Adrenal gland (tissue), 12 donors: ENCODE measurements around the gene PCED1B. TPM values are rescaled to one million over a fixed set of nuclear protein-coding genes. Genes with fewer than 3 reads are reported as not detected.

Experiments used
- DNase-seq, 7 donors: peaks; one replicate each; pipeline ENCODE4 v3.0.0-alpha.2; 2019 to 2020
- H3K27ac ChIP-seq, 5 donors: fragments of 200-600 bp; sonication (generic) in 4 of 5; 1 replicate in 3 of 5; 2 replicates in 2 of 5; pipeline versions ENCODE4 v1.5.1 to v1.8.0; 2016 to 2020; ENCODE audit warnings: mild to moderate bottlenecking in 1 of 5
- H3K27me3 ChIP-seq: fragments of 200-600 bp; 2 replicates; pipeline ENCODE4 v1.8.0; 2021
- H3K36me3 ChIP-seq, 2 donors: fragments of 200-600 bp; replicated peaks in 1 of 2; 1 replicate in 1 of 2; 2 replicates in 1 of 2; pipeline versions ENCODE4 v1.5.1 to v1.8.0; 2018 to 2022
- H3K4me1 ChIP-seq, 2 donors: fragments of 200-600 bp; replicated peaks in 1 of 2; 1 replicate in 1 of 2; 2 replicates in 1 of 2; pipeline versions ENCODE4 v1.5.1 to v1.8.0; 2018 to 2021
- H3K4me3 ChIP-seq, 4 donors: fragments of 200-600 bp; sonication (generic) in 3 of 4; one replicate each; pipeline ENCODE4 v1.5.1; 2016 to 2018
- H3K9me3 ChIP-seq, 3 donors: fragments of 200-600 bp; sonication (generic) in 1 of 3; replicated peaks in 1 of 3; 1 replicate in 2 of 3; 2 replicates in 1 of 3; pipeline versions ENCODE4 v1.5.1 to v1.8.0; 2016 to 2021
- POLR2A ChIP-seq, 2 donors: fragments of 450-650 bp; IDR thresholded peaks; one replicate each; pipeline ENCODE4 v1.6.1; 2017; ENCODE audit warnings: antibody characterized with exemption in 2 of 2, mild to moderate bottlenecking in 2 of 2, moderate library complexity in 1 of 2
- WGBS, 4 donors: extraction: QIAGEN DNeasy Blood & Tissue Kit in 2 of 4; methylation state at CpG; one replicate each; pipeline versions ENCODE4 v1.1.5 to v1.1.7; 2013 to 2017; 5-methylcytosine and 5-hydroxymethylcytosine counted together
- intact Hi-C, 2 donors: fragments of 100-400 bp; cut with DNase I; formaldehyde crosslinking; loops; one replicate each; pipeline versions ENCODE4 v1.14.1 to v1.15.0; 2022 to 2023
- microRNA-seq, 3 donors: library from miRNA; unstranded; fragments of <30 nt; microRNA quantifications; one replicate each; pipeline ENCODE4, GENCODE V29; 2017 to 2020
- polyA plus RNA-seq, 3 donors: library from polyadenylated mRNA; stranded (reverse); fragments of 200-250 nt in 2 of 3; fragments of 350-450 nt in 1 of 3; fragmentation: Illumina TruSeq in 1 of 3; extraction: RNeasy Lipid Tissue Mini Kit (QIAGEN cat#74804) in 1 of 3; gene quantifications; one replicate each; pipeline ENCODE4 v1.2.3, GENCODE V29; 2013 to 2014
- small RNA-seq, 2 donors: library from RNA; depleted of rRNA; stranded (forward); fragments of <200 nt; gene quantifications; one replicate each; pipeline ENCODE3, GENCODE V24; 2016
- total RNA-seq, 9 donors: library from RNA; depleted of rRNA in 4 of 9; stranded (reverse); fragments of >200 nt in 4 of 9; fragments of 120-200 nt in 1 of 9; fragmentation: NEBNext Ultra II Directional in 1 of 9; extraction: Animal tissue kit (Norgen Biotek cat#: 25700) in 1 of 9; gene quantifications; one replicate each; pipeline versions ENCODE4 v1.1.0 to v1.2.4, GENCODE V29; 2013 to 2023
- TF ChIP-seq, protein P1 (sequence below), 6 experiments: fragments of 450-650 bp in 4 of 6; fragments of 200-600 bp in 2 of 6; sonication (generic) in 1 of 6; IDR thresholded peaks; 1 replicate in 5 of 6; 2 replicates in 1 of 6; pipeline versions ENCODE4 v1.5.1 to v1.8.0; 2016 to 2021; ENCODE audit warnings: antibody characterized with exemption in 6 of 6, mild to moderate bottlenecking in 2 of 6, moderate library complexity in 1 of 6
- donor health status: healthy with polysubstance abuse.
- donor health status: Bipolar disorder and iron deficiency.
- donor health status: DM: yes; HTN: yes; CAD: no.
- donor health status: DM: no; HTN: no; CAD: no.
- donor health status: DM: no; HTN: no; CAD: no.
- donor health status: DM: yes; HTN: yes; CAD: no.

PCED1B gene
- total and polyA plus RNA-seq, 12 donors = 8.0 to 110 (median 39.9) TPM

DNA sequence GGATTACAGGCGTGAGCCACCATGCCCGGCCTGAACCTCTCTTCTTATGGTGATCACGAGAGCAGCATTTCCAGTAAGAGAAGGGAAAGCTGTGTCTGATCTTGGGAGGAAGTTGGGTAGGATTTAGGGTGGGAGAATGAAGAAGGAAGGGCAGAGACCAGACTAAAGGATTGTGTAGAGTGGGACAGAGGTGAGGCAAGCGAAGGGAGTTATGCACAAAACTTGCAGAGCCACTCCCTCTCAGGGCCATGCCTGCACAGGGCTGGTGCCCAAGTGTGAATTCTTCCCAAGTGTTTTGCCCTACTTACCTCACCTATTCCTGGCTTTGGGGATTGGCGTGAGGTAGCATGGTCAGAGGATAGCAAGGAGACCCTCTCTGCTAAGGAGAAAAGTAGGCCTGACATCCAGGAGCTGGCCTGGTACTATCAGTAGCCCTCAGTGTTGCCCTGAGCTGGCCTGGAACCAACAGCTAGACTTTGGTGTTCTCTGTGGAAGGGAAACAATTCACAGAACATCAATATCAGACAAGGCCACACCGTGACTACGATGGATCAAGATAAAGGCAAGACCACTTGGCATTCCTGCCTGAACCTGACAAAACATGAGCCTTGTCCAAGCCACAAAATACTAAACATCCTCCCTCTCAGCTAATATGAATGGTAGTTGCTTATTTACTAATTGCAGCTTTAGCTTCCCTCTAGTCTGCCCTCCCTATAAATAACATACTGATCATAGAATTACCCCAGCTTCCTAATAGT, 201.3 kb downstream of the PCED1B start:
- no peak for DNase-seq
- no peak overlapping the region for H3K27ac ChIP-seq
- no peaks in the 10 kb centered on the region for H3K9me3 ChIP-seq
- no peaks in the 10 kb centered on the region for H3K27me3 ChIP-seq
- intact Hi-C loops = no loop called here
- no peak overlapping the region for H3K4me3 ChIP-seq
- no peaks in the 10 kb centered on the region for H3K36me3 ChIP-seq
- TF ChIP-seq, protein P1, sequence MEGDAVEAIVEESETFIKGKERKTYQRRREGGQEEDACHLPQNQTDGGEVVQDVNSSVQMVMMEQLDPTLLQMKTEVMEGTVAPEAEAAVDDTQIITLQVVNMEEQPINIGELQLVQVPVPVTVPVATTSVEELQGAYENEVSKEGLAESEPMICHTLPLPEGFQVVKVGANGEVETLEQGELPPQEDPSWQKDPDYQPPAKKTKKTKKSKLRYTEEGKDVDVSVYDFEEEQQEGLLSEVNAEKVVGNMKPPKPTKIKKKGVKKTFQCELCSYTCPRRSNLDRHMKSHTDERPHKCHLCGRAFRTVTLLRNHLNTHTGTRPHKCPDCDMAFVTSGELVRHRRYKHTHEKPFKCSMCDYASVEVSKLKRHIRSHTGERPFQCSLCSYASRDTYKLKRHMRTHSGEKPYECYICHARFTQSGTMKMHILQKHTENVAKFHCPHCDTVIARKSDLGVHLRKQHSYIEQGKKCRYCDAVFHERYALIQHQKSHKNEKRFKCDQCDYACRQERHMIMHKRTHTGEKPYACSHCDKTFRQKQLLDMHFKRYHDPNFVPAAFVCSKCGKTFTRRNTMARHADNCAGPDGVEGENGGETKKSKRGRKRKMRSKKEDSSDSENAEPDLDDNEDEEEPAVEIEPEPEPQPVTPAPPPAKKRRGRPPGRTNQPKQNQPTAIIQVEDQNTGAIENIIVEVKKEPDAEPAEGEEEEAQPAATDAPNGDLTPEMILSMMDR (IDR thresholded peaks at IDR 0.05) = no peak
- TF ChIP-seq POLR2A (IDR thresholded peaks at IDR 0.05) = no peak
- 70 to 83% (median 77%) methylated on average over 6 to 7 of the region's 7 CpGs for whole genome bisulfite sequencing, 4 donors
- H3K4me1 ChIP-seq = peaks cover 0 to 8% of the 10 kb centered on the region in 2 donors

DNA sequence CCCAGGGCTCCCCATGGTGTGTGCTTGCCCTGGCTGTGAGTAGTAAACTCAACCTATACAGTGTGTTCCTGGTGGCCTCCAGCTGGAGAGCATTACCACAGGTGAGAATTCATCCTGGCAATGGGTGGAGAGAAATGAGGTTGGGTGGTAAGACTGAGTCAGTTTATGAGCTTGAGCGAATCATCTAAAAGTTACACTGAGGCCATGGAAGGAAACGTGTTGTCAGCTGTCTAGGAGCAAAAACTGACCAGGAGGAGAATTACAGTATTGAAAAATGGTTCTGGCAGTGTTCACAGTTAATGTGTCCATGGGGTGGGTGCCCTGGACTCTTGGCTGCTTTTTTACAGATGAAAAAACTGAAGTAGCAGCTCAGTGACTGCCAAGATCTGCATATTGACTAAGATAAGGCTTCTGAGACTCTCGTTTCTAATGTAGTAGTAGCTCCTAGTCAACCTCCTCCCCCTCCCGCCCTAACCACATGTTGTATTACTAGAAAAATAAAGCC, 202.3 kb downstream of the PCED1B start:
- 62 to 75% (median 73%) methylated on average over 4 of the region's 4 CpGs for WGBS, 4 donors

DNA sequence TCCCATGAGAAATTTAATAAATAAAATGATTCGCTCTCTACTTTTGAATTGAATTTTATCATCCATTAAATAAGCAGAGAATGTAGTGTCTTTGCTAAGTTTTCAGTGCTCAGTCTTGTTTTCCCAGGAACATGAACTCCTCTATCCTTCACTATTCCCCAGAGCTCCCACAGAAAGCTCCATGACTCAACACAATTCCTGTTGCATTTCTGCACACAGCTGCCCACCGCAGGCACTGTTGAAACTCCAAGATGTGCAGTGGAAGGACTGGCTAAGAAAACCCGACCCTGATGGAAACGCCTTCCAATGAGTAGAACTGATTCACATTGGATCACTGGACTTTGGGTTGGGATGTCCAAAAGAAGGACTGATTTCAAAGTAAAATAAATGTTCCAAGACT, 202.8 kb downstream of the PCED1B start:
- no peak for DNase-seq

More for the DNA sequence above, 202.3 kb downstream of the PCED1B start:
- intact Hi-C loops = no loop called here
- no peak for DNase-seq
- no peak overlapping the region for H3K27ac ChIP-seq
- H3K36me3 ChIP-seq = no peaks in the 10 kb centered on the region
- no peak overlapping the region for H3K4me3 ChIP-seq
- H3K9me3 ChIP-seq = no peaks in the 10 kb centered on the region
- H3K4me1 ChIP-seq = peaks cover 0 to 8% of the 10 kb centered on the region in 2 donors
- no peak for TF ChIP-seq POLR2A (IDR thresholded peaks at IDR 0.05)
- TF ChIP-seq, protein P1 (IDR thresholded peaks at IDR 0.05) = no peak
- no peaks in the 10 kb centered on the region for H3K27me3 ChIP-seq

More for the DNA sequence above, 202.8 kb downstream of the PCED1B start:
- Histone ChIP-seq H3K4me3 (no peak overlapping the region), H3K36me3 (no peaks in the 10 kb centered on the region), H3K27me3 (no peaks in the 10 kb centered on the region), H3K27ac (no peak overlapping the region), H3K9me3 (no peaks in the 10 kb centered on the region), H3K4me1 (peaks cover 0 to 4% of the 10 kb centered on the region in 2 donors)
- TF ChIP-seq, protein P1 (IDR thresholded peaks at IDR 0.05) = no peak
- no peak for TF ChIP-seq POLR2A (IDR thresholded peaks at IDR 0.05)
- WGBS, 4 donors = 84 to 95% (median 87%) methylated on average over 4 of the region's 4 CpGs
- intact Hi-C loops = no loop called here

Small RNAs within 50 kb of the gene (microRNA-seq; reads per million reads assigned to microRNA genes)
- gene MIR4698 = 0 reads per million in 3 donors

Small RNAs within 50 kb of the gene (small RNA-seq; reads per million reads assigned to genes)
- gene MIR4698 = 0 reads per million in 2 donors

Other genes with a start within 250 kb of the PCED1B start
- 10 to 100 TPM; 16.5 to 34.7 (median 29.9) TPM for gene AMIGO2, start 338 bp downstream of the PCED1B start, total RNA-seq
- gene AMIGO2, start 338 bp downstream of the PCED1B start, polyA plus RNA-seq = 10 to 100 TPM; 10.6 to 40.4 (median 22.7) TPM